Activated CD8-positive, alpha-beta memory T cell treated with anti-CD3 and anti-CD28 coated beads, Interleukin-2, amount 50 U/mL, for 24 hours (primary cell): ENCODE data around the gene CXCR3.
"Not testable (repeated sequence)": the region's sequence is repeated elsewhere in the genome, so short reads cannot be mapped to it uniquely, and the experiment has no call there.

ENCODE experiments used
- DNase-seq: peaks from one replicate; pipeline ENCODE4 v3.0.0-alpha.2; 2020; ENCODE audit errors: extremely low read depth

Gene CXCR3

DNA sequence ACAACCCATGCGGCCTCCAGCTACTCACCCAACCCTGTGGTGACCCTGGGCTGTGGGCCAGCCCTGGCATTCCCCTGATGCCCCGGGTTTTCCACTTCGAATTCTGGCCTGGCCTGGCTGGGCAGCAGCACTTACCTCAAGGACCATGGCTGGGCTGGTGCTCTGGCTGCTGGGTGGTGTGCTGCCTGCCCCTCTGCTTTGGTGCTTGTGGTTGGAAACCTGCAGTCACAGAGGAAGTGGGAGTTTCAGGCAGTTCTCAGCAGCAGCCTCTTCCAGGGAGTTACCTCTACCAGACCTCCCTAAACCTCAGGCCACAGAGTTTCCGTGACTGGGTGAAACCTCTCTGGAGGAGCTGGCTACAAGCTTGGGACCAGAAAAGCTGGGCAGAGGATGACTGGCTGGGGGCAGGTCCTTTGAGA lies at the start of gene CXCR3:
Gene CXCR3 (minus strand): TSS at position 209 of the 419 bp plus-strand sequence. CDS start 62 bp downstream, at position 147.
- DNase-seq: peak; percentile 50

DNA sequence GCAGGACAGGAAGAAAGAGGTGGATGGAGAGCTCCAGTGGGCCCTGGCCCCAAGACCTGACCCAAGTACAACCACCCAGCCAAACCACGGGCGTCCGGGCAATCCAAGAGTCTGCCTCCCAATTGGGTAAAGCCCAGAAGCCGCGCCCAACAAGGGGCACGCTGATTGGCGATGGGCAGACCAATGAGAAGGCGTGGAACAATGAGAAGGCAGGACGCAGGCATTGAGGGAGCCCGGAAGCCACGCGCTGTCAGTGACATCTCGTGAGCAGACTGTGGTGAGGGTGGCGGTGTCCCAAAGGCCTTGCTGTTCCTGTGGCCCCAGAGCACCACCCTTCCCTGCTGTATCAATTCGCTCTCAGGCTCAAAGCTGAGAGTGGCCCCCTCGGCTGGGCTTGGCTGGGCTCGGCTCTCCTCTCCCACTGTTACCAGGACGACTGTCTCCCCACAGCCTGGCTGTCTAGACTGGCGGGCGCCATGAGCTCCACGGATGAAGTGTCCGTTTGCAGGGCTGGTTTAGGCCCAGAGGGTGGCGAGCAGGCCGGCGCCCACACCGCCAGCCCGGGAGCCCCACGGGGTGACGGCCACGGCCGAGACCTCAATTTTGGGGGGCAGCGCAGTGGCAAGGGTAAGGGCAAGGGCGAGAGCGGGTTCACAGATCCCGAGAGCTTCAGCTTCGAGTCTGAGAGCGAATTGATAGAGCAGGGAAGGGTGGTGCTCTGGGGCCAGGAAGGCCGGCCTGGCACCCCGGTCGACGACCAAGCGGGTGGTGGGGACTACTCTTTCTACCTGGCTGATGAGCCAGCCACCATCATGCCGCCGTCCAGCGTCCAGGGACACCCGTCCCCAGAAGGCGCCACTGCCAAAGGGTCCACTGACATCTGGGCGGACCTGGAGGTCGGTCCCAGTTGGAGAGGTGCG lies 49.3 kb upstream of the CXCR3 start, which contains the start of gene LOC101059915:
Gene LOC101059915 (plus strand): TSS at position 219 of the 920 bp plus-strand sequence.
- no peak for DNase-seq

DNA sequence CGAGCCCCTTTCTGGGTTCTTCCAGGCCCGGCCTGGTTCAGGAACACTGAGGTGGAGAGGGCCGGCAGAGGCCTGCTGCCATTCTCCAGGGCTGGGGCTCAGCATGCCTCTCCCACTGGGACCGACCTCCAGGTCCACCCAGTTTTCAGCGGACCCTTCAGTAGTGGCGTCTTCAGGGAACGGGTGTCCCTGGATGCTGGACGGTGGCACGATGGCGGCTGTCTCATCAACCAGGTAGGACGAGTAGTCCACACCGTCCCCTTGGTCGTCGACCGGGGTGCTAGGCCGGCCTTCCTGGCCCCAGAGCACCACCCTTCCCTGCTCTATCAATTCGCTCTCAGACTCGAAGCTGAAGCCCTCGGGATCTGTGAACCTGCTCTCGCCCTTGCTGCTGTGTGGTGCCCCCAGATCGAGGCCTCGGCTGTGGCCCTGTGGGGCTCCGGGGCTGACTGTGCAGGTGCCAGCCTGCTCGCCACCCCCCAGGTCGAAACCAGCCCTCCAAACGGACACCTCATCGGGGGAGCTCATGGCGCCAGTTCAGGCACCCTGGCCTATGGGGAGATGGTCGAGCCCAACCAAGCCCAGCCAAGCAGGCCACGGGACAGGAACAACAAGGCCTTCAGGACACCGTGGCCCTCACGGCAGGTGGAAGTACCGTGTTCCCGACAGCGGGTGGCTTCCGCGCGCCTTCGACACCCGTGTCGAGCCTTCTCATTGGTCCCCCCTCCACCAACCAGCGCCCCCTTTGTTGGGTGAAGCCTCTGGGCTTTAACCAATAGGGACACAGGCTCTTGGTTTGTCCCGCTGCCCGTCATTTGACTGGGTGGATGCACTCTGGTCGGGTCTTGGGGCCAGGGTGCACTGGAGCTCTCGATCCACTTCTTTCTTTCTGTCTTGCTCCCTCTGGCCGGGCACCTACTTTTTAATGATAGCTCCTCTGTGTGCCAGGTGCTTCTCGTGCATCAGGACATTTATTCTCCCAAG lies 48.2 kb upstream of the CXCR3 start:
- no peak for DNase-seq

DNA sequence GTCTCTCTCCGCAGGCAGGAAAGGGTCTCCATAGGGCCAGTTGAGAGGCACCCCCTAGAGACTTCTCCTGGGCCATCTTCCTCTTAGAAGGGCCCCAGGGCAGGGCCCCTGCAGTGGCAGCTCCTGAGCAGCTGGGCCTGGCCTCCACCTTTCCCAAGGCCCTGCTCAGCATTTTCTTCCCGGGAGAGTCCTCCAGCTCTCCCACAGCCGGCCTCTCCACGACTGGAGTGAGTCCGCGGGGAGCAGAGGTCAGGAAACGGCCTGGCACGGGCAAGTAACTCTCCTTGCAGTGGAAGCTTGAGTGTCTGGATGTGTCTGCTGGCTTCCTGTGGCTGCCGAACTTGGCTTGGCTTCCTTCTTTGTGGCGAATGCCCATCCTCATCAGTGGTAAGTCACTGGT lies 47.4 kb upstream of the CXCR3 start:
- no peak for DNase-seq

DNA sequence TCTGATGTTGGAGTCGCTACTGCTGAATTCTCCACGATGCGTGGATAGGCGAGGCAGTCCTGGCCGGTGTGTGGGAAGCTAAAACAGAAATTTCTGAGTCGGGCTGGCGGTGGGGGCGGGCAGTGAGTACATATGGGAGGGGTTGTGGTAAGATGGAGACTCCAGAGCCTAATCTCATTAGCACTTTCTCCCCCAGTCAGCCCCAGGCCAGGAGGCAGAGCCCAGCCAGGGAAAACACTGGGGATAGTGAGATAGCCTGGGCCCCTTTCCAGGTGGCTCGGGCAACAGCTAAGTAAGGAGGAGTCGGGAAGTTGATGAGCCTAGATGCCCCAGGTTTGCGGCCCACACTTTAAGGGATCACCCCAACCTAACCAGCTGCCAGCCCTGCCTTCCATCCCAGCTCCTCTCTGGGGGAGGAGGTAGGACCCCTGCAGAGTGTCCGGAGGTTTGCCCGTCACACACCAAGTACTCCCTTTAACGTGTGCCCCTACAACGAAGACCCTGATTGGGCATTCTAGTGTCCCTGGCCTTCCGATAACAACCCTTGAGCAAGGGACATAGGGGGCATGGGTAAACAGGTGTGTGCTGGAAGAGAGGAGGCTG lies 46.7 kb upstream of the CXCR3 start:
- DNase-seq: no peak

DNA sequence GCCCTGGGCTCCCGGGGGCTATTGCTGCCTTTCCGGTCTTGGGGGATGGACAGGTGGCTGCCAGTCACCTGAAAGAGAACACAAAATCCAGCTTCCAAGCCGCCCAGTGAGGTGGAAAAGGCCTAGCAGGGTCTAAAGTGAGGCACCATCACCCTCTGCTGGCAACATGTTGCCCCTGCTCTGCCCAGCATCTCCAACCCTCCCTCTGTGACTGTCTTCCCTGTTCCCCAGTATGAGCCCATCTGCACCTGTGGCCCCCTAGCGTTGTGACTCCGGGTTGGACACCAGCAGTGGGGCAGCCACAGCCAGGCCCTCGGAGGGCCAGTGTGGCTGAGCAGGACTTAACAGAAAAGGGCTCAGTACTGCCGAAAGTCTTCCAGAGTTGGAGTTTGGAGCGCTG lies 45.9 kb upstream of the CXCR3 start:
- not testable (repeated sequence) for DNase-seq

DNA sequence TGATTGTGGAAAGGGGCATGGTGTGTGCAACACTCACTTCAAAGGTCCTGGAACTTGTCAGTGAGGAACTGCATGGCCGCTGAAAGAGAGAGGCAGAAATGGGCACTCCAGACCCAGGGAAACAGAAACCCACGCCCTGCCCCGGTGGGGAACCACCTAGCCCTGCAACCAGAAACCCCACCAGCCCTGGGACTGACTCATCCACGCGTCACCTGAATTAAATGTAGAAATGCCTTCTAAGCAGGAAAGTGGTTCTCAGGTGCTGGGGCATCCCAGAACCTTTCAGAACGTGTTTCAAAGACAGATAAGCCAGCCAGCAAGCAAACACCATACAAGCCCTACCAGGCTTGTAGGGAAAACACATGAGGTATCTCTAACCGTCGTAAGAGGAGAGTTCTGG lies 44.9 kb upstream of the CXCR3 start:
- peak; percentile 36 for DNase-seq

DNA sequence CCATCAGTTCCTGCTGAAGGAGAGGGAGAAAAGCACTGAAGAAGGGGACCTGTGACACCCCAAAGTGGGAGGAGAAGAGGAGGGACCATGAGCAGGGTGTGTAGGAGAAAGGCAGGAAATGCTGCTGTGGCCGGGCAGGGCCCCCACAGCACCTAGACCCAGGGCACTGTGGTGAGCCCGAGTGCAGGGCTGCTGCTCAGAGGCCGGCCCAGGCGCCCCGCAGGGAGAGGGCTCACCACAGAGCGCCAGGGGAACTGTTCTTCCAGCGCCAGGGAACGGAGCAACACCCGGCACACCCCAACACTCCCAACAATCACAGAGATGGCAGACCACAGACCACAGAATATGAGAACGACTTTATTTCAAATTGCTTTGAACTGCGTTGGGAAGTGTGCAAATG lies 44.3 kb upstream of the CXCR3 start:
- DNase-seq: not testable (repeated sequence)

DNA sequence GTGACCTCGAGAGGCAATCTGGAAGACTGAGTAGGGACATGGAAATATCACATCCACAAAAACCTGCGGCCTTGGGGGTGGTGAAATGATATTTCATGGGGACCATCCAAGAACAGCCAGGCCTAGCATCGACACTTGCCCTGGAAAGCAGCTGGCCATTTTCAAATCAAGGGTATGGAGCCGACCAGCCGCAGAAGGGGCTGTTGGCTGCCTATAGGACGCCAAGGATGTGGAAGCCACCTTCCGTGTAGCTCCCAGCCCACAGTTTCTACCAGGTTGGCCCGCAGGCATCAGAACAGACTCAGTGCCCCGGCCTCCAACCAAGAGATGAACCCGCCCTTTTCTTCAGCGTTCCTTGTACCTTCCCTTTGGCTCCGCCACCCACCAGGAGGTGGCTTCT lies 43.6 kb upstream of the CXCR3 start:
- no peak for DNase-seq

DNA sequence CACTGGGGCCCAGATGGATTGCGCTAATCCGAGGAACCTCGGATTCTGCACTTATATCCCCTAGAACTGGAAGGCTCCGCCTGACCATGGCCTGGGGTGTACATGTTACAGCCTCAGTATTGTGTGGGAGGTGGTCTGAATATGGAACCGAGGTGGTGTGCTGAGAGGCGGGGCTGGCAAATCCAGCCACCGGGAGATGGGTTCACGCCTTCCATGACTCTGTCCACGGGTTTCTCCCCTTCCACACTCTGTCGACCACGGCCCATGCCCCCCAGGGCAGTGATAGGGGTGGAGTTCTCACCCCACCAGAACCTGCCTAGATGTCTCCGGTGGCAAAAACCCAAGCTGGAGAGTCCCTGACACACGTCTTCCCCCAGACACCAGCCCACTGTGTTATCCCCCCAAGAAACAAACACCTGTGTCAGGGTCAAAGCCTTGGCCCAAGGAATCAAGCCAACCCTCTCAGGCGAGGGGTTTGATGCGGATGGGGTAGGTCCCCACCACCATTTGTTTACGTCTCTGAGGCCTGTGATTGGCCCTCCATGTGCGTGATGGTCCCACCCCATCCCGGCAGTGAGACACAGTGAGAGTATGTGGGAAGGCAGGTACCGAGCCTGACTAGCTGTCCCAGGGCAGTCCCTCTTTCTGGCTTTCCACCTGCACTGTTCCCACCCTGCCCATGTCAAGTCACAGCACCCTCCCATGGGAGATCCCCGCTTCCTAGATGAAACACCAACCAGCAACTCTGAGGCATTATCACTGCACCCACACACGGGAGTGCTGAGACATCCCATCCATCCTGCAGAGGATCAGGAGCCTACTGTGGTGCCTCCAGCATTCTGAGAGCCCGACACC lies 42.5 kb upstream of the CXCR3 start:
- no peak for DNase-seq

DNA sequence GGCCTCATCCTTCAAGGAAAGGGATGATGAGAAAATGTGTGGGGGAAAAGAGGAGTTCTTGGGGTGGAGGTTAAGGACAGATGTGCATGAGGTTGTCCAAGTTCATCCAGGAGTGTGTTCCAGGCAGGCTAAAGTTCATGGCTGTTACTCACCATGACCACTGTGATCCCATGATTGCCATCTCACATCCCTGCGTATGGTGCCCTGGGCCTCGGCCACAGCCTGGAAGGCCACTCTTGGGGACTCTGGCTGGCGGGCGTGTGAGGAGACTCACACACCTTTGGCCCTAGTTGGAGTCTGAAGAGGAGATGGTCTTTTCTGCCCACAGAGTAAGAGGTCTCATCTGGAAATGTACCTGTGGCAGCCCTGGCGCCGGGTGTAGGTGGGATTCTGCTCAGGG lies 41.6 kb upstream of the CXCR3 start:
- DNase-seq: no peak

DNA sequence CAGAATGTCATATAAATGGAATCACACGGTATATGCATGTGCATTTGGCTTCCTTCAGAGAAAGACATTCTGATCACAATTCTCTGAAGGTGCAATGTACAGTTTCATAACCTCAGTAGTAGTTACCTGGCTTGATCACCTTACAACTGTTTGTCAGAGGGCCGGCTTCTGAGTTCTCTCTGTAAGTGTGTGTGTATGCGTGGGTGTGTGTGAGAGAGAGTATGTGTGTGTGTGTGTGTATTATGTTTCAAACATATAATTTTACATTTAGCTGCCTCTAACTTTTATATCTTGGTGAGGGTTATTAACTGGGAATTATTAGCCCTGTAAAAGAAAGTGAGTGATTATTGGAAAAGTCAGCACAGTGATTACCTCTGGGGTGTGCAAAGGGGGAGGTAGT lies 41.0 kb upstream of the CXCR3 start:
- DNase-seq: no peak

DNA sequence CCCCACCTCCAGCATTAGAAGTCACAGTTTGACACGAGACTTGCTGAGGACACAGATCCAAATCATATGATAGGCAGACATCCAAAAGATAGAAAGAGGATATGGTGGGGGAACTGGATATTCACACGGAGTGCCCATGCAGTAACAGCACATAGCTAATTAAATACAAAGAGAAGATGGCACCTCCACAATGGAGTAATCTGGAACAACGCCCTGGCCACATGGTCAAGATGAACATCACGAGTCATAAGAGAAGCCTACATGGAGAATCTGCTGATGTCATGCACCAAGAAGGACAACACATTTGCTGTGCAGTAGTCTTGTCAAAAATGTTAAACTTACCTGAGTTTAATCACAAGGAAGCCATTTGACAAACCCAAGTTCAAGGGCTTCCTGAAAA lies 39.0 kb upstream of the CXCR3 start:
- no peak for DNase-seq

DNA sequence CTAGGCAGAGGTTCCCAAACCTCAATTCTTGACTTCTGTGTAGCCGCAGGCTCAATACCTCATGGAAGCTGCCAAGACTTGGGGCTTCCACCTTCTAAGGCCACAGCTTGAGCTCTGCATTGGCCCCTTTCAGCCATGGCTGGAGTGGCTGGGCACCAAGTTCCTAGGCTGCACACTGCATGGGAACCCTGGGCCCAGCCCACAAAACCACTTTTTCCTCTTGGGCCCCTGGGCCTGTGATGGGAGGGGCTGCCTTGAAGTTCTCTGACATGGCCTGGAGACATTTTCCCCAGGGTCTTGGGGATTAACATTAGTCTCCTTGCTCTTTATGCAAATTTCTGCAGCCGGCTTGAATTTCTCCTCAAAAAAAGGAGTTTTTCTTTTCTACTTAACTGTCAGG lies 35.0 kb upstream of the CXCR3 start:
- DNase-seq: no peak

DNA sequence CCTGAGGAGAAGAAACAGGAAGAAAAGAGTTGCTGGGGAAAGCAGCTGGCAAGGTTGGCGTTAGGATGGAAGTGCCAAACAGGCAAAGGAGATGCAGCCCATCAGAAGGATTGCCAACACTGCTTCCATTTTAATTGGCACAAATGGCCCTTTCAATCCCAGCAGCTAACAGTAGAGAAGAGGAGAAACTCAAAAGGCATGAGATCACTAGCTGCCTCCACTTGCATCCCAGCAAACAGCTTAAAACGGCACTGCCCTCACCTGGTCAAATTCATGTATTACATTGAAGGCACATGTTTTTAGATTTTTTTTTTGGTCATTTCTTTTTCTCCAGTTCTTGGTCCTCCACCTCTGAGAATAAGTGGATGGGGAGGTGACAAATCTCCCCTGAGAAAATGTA lies 34.1 kb upstream of the CXCR3 start:
- DNase-seq: peak; percentile 13

DNA sequence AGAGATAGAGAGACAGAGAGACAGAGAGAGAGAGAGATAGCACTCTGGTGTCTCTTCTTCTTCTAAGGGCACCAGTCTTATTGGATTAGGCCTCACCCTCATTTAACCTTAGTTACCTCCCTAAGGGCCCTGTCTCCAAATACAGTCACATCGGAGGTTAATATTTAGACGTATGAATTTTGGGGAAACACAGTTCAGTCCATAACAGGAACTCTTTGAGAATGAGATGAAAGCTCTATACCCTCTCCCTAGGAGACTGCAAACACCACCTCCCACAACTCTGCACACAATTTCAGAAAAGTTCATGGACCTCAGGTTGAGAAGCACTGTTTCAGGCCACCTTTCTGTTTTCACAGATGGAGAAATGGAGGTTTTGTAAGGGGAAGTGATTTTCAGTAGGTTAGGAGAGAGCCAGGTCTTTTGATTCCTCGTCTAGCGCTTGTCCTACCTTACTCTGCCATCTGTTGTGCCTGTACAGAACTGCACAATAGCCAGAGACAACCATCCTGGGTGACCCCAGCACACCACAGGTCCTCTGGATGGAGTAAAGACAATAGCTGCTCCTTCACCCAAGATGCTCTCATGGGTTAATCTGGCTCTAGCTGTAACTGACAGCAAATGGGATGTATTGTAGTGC lies 32.1 kb upstream of the CXCR3 start:
- DNase-seq: no peak

DNA sequence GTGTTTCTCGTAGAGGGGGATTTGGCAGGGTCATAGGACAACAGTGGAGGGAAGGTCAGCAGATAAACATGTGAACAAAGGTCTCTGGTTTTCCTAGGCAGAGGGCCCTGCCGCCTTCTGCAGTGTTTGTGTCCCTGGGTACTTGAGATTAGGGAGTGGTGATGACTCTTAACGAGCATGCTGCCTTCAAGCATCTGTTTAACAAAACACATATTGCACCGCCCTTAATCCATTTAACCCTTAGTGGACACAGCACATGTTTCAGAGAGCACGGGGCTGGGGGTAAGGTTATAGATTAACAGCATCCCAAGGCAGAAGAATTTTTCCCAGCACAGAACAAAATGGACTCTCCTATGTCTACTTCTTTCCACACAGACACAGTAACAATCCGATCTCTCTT lies 26.1 kb upstream of the CXCR3 start:
- not testable (repeated sequence) for DNase-seq

DNA sequence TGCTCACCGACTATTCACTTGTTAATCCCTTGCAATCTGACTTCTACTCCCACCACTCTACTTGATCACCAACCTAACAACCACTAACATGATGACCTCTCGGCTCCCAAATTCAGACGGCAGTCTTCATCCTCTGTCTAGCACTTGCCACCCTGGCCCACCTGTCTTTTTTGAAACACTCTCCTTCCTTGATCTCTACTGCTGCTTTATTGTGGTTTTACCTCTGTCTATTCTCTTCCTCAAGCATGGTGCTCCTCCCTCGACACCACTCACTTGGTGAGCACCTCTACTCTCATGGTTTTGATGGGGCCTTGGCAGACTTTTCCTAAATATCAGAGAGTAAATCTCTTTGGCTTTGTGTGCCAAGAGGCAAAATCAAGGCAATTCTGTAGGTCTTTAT lies 21.7 kb upstream of the CXCR3 start:
- DNase-seq: no peak

DNA sequence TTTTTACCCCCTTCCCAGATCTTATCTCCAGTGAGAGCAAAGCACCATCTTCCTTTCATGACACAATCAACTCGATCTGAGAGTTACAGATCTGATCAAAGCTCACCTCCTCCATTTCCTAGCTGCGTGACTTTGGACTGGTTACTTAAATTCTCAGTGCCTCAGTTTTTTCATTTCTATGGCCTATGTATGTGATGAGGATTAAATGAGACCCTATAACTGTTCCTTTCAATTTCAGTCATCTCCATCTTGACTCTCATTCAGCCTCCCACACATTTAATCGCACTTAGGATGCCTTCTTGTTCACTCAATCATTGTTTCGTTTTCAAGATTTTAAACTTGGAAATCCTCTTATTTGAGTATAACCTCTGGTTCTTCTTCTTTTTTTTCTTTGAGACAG lies 20.1 kb upstream of the CXCR3 start:
- no peak for DNase-seq

DNA sequence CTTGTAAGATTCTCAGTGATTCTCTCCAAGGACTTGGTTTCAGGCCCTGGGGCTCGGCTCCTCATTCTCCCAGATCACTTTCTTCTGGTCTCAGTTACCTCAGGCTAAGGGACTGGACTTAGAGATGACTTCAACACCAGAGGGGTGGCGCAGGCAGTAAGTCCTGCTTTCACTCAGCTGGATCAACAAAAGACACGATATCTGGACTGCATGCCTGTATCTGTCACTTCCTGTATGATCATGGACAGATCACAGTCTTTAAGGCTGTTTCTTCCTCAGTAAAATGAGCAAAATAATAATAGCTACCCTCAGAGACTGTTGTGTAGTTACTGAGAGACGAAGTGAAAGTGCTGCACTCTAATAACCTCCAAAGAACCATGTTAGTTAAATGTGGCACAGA lies 19.5 kb upstream of the CXCR3 start:
- no peak for DNase-seq

DNA sequence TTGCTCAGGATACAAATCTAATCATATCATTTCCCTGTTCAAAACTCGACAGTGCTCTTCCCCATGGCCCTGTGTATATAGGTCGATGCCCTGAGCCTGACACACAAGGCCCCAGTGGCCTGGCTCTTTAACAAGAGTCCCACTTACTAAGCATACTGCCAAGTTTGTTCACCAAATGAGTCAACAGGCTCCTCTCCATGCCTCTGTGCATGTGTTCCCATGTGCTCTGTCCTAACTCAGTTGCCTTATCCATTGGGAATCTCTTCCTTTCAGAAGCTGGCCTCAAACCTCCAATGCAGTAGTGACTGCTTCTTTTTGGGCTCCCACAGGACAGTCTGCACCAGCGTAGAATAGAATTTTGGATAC lies 18.9 kb upstream of the CXCR3 start:
- no peak for DNase-seq
